Right lobe of liver (tissue), 6 donors: ENCODE results near the gene IFI35. TPM values are rescaled to one million over a fixed set of nuclear protein-coding genes. Genes with fewer than 3 reads are reported as not detected.

Experiments used
- ATAC-seq, 4 donors: fragments of 200-7000 bp; cut with Tn5 transposase; one replicate each; pipeline ENCODE4 v1.9.1; 2020; ENCODE audit warnings: mild to moderate bottlenecking in 4 of 4, moderate library complexity in 4 of 4
- DNase-seq, 3 donors: peaks; one replicate each; pipeline ENCODE4 v3.0.0-alpha.2; 2020
- H3K27ac ChIP-seq, 3 donors: fragments of 200-600 bp; one replicate each; pipeline ENCODE4 v1.8.0; 2022
- H3K27me3 ChIP-seq, 2 donors: fragments of 200-600 bp; one replicate each; pipeline ENCODE4 v1.8.0; 2022
- H3K36me3 ChIP-seq, 4 donors: fragments of 200-600 bp; sonication (generic) in 1 of 4; one replicate each; pipeline versions ENCODE4 v1.5.1 to v1.8.0; 2017 to 2022; ENCODE audit warnings: control low read depth in 1 of 4
- H3K4me1 ChIP-seq, 4 donors: fragments of 200-600 bp; sonication (generic) in 1 of 4; one replicate each; pipeline versions ENCODE4 v1.5.1 to v1.8.0; 2017 to 2022; ENCODE audit warnings: control low read depth in 1 of 4
- H3K4me3 ChIP-seq, 3 donors: fragments of 200-600 bp; one replicate each; pipeline ENCODE4 v1.8.0; 2022
- H3K9me3 ChIP-seq, 4 donors: fragments of 200-600 bp; sonication (generic) in 1 of 4; one replicate each; pipeline versions ENCODE4 v1.5.1 to v1.8.0; 2017 to 2022; ENCODE audit warnings: control low read depth in 1 of 4
- POLR2A ChIP-seq: fragments of 450-650 bp; IDR thresholded peaks from one replicate; pipeline ENCODE4 v1.6.1; 2017; ENCODE audit warnings: antibody characterized with exemption, mild to moderate bottlenecking
- WGBS: methylation state at CpG from one replicate; pipeline ENCODE4 v1.1.6; 2018; ENCODE audit warnings: low coverage, low lambda C conversion rate; ENCODE audit not compliant: insufficient coverage; ENCODE audit errors: missing lambda C conversion rate; 5-methylcytosine and 5-hydroxymethylcytosine counted together
- intact Hi-C, 2 donors: fragments of 100-400 bp; cut with DNase I; formaldehyde crosslinking; loops; one replicate each; pipeline versions ENCODE4 v1.11.2 to v1.14.1; 2022
- small RNA-seq, 2 experiments: library from RNA; depleted of rRNA; stranded (forward); fragments of <200 nt; gene quantifications; one replicate each; pipeline ENCODE3, GENCODE V24; 2016
- total RNA-seq, 6 experiments: library from RNA; depleted of rRNA in 2 of 6; stranded (reverse); fragments of >200 nt in 2 of 6; fragmentation: NEBNext Ultra II Directional in 3 of 6; extraction: Animal tissue kit (Norgen Biotek cat#: 25700) in 3 of 6; gene quantifications; one replicate each; pipeline versions ENCODE4 v1.1.0 to v1.2.4, GENCODE V29; 2016 to 2023
- TF ChIP-seq, protein P1 (sequence below), 4 donors: fragments of 200-600 bp in 3 of 4; fragments of 450-650 bp in 1 of 4; IDR thresholded peaks; one replicate each; pipeline versions ENCODE4 v1.5.1 to v1.8.0; 2016 to 2022; ENCODE audit warnings: antibody characterized with exemption in 4 of 4, mild to moderate bottlenecking in 2 of 4
- donor health status: DM: no; HTN: yes; CAD: no.
- donor health status: DM: no; HTN: no; CAD: no.
- donor health status: DM: no; HTN: no; CAD: no.
- donor health status: DM: no; HTN: yes; CAD: no.
- donor health status: DM: no; HTN: yes; CAD: no.

Gene IFI35
- total RNA-seq, 6 experiments from 2014 or later, result 14.1 to 23.3 (median 18.1) TPM

DNA sequence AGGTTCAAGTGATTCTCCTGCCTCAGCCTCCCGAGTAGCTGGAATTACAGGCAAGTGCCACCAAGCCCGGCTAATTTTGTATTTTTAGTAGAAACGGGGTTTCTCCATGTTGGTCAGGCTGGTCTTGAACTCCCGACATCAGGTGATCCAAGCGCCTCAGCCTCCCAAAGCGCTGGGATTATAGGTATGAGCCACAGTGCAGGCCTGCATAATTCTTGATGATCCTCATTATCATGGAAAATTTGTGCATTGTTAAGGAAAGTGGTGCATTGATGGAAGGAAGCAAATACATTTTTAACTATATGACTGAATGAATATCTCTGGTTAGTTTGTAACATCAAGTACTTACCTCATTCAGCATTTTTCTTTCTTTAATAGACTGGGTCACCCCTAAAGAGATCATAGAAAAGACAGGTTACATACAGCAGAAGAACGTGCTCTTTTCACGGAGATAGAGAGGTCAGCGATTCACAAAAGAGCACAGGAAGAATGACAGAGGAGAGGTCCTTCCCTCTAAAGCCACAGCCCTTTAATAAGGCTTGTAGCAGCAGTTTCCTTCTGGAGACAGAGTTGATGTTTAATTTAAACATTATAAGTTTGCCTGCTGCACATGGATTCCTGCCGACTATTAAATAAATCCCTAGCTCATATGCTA, 56.5 kb downstream of the IFI35 start:
- TF ChIP-seq POLR2A, result no peak
- TF ChIP-seq, protein P1, sequence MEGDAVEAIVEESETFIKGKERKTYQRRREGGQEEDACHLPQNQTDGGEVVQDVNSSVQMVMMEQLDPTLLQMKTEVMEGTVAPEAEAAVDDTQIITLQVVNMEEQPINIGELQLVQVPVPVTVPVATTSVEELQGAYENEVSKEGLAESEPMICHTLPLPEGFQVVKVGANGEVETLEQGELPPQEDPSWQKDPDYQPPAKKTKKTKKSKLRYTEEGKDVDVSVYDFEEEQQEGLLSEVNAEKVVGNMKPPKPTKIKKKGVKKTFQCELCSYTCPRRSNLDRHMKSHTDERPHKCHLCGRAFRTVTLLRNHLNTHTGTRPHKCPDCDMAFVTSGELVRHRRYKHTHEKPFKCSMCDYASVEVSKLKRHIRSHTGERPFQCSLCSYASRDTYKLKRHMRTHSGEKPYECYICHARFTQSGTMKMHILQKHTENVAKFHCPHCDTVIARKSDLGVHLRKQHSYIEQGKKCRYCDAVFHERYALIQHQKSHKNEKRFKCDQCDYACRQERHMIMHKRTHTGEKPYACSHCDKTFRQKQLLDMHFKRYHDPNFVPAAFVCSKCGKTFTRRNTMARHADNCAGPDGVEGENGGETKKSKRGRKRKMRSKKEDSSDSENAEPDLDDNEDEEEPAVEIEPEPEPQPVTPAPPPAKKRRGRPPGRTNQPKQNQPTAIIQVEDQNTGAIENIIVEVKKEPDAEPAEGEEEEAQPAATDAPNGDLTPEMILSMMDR (IDR thresholded peaks at IDR 0.05), result no peak
- DNase-seq (no peak), ATAC-seq (no peak)
- intact Hi-C loops, result no loop called here
- H3K4me1 ChIP-seq, result peaks cover 0 to 4% (median 1%) of the 10 kb centered on the region in 4 donors
- no peak overlapping the region for H3K4me3 ChIP-seq
- H3K27ac ChIP-seq, result no peak overlapping the region
- H3K9me3 ChIP-seq, result no peaks in the 10 kb centered on the region
- H3K36me3 ChIP-seq, result no peaks in the 10 kb centered on the region
- 83% methylated on average over 4 of the region's 10 CpGs for WGBS
- H3K27me3 ChIP-seq, result no peaks in the 10 kb centered on the region

Small RNA genes within 50 kb of the gene (small RNA-seq; reads per million reads assigned to genes)
- 0 reads per million in 2 experiments for gene AARSD1

Other genes starting within 250 kb of the IFI35 start
- 1 to 10 TPM; 1.9 to 9.4 (median 4.4) TPM for gene RAMP2, start 245.6 kb upstream of the IFI35 start, total RNA-seq
- gene VPS25, start 233.3 kb upstream of the IFI35 start, total RNA-seq, result 10 to 100 TPM; 28.3 to 47.0 (median 33.6) TPM
- gene WNK4, start 226.2 kb upstream of the IFI35 start, total RNA-seq, result 1 to 10 TPM in 1 of 6 experiments, under 1 TPM in 2, not detected in 3; 0.12 to 1.1 (median 0.22) TPM
- 100 to 1,000 TPM in 1 of 6 experiments, 10 to 100 TPM in 5; 50.4 to 118 (median 68.3) TPM for gene COA3, start 208.1 kb upstream of the IFI35 start, total RNA-seq
- gene CNTD1, start 207.9 kb upstream of the IFI35 start, total RNA-seq, result under 1 TPM in 1 of 6 experiments, not detected in 5; 0.15 TPM
- gene BECN1, start 182.5 kb upstream of the IFI35 start, total RNA-seq, result 10 to 100 TPM; 29.6 to 48.8 (median 37.4) TPM
- 10 to 100 TPM; 33.6 to 72.1 (median 42.8) TPM for gene PSME3, start 173.4 kb upstream of the IFI35 start, total RNA-seq
- gene AOC2, start 162.2 kb upstream of the IFI35 start, total RNA-seq, result 1 to 10 TPM in 4 of 6 experiments, under 1 TPM in 2; 0.62 to 2.0 (median 1.4) TPM
- gene AOC3, start 155.6 kb upstream of the IFI35 start, total RNA-seq, result 10 to 100 TPM in 2 of 6 experiments, 1 to 10 TPM in 4; 3.9 to 14.9 (median 7.1) TPM
- 100 to 1,000 TPM in 5 of 6 experiments, 10 to 100 TPM in 1; 64.5 to 505 (median 185) TPM for gene G6PC1, start 106.0 kb upstream of the IFI35 start, total RNA-seq
- gene AARSD1, start 42.3 kb upstream of the IFI35 start, total RNA-seq, result 10 to 100 TPM; 12.3 to 22.1 (median 17.9) TPM
- not detected for gene PTGES3L, start 26.7 kb upstream of the IFI35 start, total RNA-seq
- gene RUNDC1, start 26.2 kb upstream of the IFI35 start, total RNA-seq, result 1 to 10 TPM; 3.6 to 5.1 (median 4.6) TPM
- 100 to 1,000 TPM; 229 to 528 (median 316) TPM for gene RPL27, start 8.4 kb upstream of the IFI35 start, total RNA-seq
- gene VAT1, start 15.6 kb downstream of the IFI35 start, total RNA-seq, result 10 to 100 TPM; 38.2 to 51.6 (median 43.3) TPM
- gene RND2, start 18.4 kb downstream of the IFI35 start, total RNA-seq, result 1 to 10 TPM in 2 of 6 experiments, under 1 TPM in 4; 0.09 to 3.3 (median 0.64) TPM
- gene BRCA1, start 118.6 kb downstream of the IFI35 start, total RNA-seq, result 1 to 10 TPM; 3.1 to 6.7 (median 3.9) TPM
- 10 to 100 TPM; 34.7 to 71.0 (median 49.2) TPM for gene NBR1, start 164.4 kb downstream of the IFI35 start, total RNA-seq
- 1 to 10 TPM; 3.1 to 8.4 (median 4.5) TPM for gene TMEM106A, start 205.1 kb downstream of the IFI35 start, total RNA-seq
- gene CCDC200, start 221.8 kb downstream of the IFI35 start, total RNA-seq, result not detected
- gene RNU2-1, start 227.2 kb downstream of the IFI35 start, total RNA-seq, result 1,000 to 10,000 TPM in 3 of 6 experiments, 100 to 1,000 TPM in 1, not detected in 2; 626 to 4,576 (median 3,287) TPM